ENCODE results near the gene PCNX2. TPM values are rescaled to one million over a fixed set of nuclear protein-coding genes. Genes with fewer than 3 reads are reported as not detected.

Gene PCNX2
- total and polyA plus RNA-seq, 2 of the 8 experiments (the other 6 are each of a cell fraction or from before 2014, with no cell fraction given): 46.1 to 57.6 TPM

DNA sequence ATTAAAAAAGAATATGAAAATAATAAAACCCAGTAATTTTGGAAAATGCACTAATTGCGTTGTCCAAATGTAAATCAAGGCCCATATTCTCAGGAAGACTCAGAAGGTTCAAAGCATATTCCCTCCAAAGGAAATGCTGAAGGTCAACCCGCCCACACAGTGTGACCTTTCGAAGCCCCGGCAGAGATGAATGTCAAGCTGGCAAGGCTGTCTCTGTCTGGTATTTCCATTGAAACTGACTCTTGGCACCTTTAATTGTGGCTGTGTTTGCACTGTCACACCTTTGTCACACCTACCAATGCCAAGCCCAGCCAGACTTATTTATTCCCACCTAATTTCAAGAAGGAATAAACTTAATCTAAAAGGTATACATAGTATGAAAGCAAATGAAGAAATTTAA, 262.6 kb downstream of the PCNX2 start (continued):
- TF ChIP-seq, protein P1, sequence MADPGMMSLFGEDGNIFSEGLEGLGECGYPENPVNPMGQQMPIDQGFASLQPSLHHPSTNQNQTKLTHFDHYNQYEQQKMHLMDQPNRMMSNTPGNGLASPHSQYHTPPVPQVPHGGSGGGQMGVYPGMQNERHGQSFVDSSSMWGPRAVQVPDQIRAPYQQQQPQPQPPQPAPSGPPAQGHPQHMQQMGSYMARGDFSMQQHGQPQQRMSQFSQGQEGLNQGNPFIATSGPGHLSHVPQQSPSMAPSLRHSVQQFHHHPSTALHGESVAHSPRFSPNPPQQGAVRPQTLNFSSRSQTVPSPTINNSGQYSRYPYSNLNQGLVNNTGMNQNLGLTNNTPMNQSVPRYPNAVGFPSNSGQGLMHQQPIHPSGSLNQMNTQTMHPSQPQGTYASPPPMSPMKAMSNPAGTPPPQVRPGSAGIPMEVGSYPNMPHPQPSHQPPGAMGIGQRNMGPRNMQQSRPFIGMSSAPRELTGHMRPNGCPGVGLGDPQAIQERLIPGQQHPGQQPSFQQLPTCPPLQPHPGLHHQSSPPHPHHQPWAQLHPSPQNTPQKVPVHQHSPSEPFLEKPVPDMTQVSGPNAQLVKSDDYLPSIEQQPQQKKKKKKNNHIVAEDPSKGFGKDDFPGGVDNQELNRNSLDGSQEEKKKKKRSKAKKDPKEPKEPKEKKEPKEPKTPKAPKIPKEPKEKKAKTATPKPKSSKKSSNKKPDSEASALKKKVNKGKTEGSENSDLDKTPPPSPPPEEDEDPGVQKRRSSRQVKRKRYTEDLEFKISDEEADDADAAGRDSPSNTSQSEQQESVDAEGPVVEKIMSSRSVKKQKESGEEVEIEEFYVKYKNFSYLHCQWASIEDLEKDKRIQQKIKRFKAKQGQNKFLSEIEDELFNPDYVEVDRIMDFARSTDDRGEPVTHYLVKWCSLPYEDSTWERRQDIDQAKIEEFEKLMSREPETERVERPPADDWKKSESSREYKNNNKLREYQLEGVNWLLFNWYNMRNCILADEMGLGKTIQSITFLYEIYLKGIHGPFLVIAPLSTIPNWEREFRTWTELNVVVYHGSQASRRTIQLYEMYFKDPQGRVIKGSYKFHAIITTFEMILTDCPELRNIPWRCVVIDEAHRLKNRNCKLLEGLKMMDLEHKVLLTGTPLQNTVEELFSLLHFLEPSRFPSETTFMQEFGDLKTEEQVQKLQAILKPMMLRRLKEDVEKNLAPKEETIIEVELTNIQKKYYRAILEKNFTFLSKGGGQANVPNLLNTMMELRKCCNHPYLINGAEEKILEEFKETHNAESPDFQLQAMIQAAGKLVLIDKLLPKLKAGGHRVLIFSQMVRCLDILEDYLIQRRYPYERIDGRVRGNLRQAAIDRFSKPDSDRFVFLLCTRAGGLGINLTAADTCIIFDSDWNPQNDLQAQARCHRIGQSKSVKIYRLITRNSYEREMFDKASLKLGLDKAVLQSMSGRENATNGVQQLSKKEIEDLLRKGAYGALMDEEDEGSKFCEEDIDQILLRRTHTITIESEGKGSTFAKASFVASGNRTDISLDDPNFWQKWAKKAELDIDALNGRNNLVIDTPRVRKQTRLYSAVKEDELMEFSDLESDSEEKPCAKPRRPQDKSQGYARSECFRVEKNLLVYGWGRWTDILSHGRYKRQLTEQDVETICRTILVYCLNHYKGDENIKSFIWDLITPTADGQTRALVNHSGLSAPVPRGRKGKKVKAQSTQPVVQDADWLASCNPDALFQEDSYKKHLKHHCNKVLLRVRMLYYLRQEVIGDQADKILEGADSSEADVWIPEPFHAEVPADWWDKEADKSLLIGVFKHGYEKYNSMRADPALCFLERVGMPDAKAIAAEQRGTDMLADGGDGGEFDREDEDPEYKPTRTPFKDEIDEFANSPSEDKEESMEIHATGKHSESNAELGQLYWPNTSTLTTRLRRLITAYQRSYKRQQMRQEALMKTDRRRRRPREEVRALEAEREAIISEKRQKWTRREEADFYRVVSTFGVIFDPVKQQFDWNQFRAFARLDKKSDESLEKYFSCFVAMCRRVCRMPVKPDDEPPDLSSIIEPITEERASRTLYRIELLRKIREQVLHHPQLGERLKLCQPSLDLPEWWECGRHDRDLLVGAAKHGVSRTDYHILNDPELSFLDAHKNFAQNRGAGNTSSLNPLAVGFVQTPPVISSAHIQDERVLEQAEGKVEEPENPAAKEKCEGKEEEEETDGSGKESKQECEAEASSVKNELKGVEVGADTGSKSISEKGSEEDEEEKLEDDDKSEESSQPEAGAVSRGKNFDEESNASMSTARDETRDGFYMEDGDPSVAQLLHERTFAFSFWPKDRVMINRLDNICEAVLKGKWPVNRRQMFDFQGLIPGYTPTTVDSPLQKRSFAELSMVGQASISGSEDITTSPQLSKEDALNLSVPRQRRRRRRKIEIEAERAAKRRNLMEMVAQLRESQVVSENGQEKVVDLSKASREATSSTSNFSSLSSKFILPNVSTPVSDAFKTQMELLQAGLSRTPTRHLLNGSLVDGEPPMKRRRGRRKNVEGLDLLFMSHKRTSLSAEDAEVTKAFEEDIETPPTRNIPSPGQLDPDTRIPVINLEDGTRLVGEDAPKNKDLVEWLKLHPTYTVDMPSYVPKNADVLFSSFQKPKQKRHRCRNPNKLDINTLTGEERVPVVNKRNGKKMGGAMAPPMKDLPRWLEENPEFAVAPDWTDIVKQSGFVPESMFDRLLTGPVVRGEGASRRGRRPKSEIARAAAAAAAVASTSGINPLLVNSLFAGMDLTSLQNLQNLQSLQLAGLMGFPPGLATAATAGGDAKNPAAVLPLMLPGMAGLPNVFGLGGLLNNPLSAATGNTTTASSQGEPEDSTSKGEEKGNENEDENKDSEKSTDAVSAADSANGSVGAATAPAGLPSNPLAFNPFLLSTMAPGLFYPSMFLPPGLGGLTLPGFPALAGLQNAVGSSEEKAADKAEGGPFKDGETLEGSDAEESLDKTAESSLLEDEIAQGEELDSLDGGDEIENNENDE (IDR thresholded peaks at IDR 0.05; ENCODE audit: insufficient replicate concordance, low read length): no peak
- TF ChIP-seq TAF1 (IDR thresholded peaks at IDR 0.05; ENCODE audit: low read depth, low read length) (no peak), RFX5 (IDR thresholded peaks at IDR 0.05; ENCODE audit: borderline replicate concordance, low read depth, low read length) (no peak), PHF8 (conservative IDR thresholded peaks at IDR 0.05; ENCODE audit: low read depth, low read length) (no peak), MAFK (IDR thresholded peaks at IDR 0.05; ENCODE audit: low read depth, low read length) (no peak), GTF2F1 (IDR thresholded peaks at IDR 0.05; ENCODE audit: borderline replicate concordance, low read depth, low read length) (no peak), SAP30 (IDR thresholded peaks at IDR 0.05; ENCODE audit: insufficient read depth, insufficient replicate concordance, low read length) (no peak), EP300 (IDR thresholded peaks at IDR 0.05; ENCODE audit: borderline replicate concordance in 1 of 2, low read depth in 2 of 2, low read length in 2 of 2) (no peak), KDM5A (IDR thresholded peaks at IDR 0.05; ENCODE audit: low read length) (no peak), RBBP5 (IDR thresholded peaks at IDR 0.05; ENCODE audit: borderline replicate concordance, low read depth, low read length) (no peak), SP1 (IDR thresholded peaks at IDR 0.05; ENCODE audit: low read depth, low read length) (no peak), HDAC6 (IDR thresholded peaks at IDR 0.05; ENCODE audit: low read depth, low read length) (no peak)
